ENCODE data around the gene SNORC. TPM values are rescaled to one million over a fixed set of nuclear protein-coding genes. Genes with fewer than 3 reads are reported as not detected.

SNORC gene
- total and polyA plus RNA-seq, 4 donors, result 2.4 to 12.3 (median 6.6) TPM

- Histone ChIP-seq H3K27me3 (ENCODE audit: control insufficient read depth in 4 of 4, insufficient read depth in 4 of 4, low read length in 3 of 4) (no peaks in the 10 kb centered on the region), H3K9me3 (ENCODE audit: control insufficient read depth in 4 of 4, low read length in 3 of 4) (no peaks in the 10 kb centered on the region), H3K36me3 (ENCODE audit: control insufficient read depth in 4 of 4, insufficient read depth in 3 of 4, low read depth in 1 of 4, low read length in 3 of 4) (peaks cover 0 to 3% (median 1%) of the 10 kb centered on the region in 4 donors), H3K4me3 (ENCODE audit: low read depth in 1 of 3, low read length in 3 of 3) (no peak overlapping the region), H3K9ac (ENCODE audit: low read depth in 1 of 2, low read length in 2 of 2) (no peak overlapping the region), H3K4me1 (ENCODE audit: control insufficient read depth in 4 of 4, insufficient read depth in 4 of 4, low read length in 3 of 4) (peaks cover 4 to 45% (median 28%) of the 10 kb centered on the region in 4 donors), H3K27ac (ENCODE audit: low read depth in 1 of 2, low read length in 2 of 2) (peak overlapping the region; percentile 81)
- WGBS, result 90% methylated on average over 16 of the region's 16 CpGs
- TF ChIP-seq NR2F2 (IDR thresholded peaks at IDR 0.05) (no peak), ATF3 (IDR thresholded peaks at IDR 0.05) (no peak), FOXA2 (IDR thresholded peaks at IDR 0.05) (no peak), RAD21 (IDR thresholded peaks at IDR 0.05) (no peak), YY1 (IDR thresholded peaks at IDR 0.05) (no peak), EGR1 (IDR thresholded peaks at IDR 0.05; ENCODE audit: low read depth in 2 of 2) (no peak), SP1 (IDR thresholded peaks at IDR 0.05) (no peak), MAX (IDR thresholded peaks at IDR 0.05) (no peak), CTCF (IDR thresholded peaks at IDR 0.05; ENCODE audit: low read depth, low read length, missing input control) (no peak), REST (IDR thresholded peaks at IDR 0.05) (no peak), HNF4G (IDR thresholded peaks at IDR 0.05) (no peak), ZBTB33 (IDR thresholded peaks at IDR 0.05) (no peak)
- DNase-seq (ENCODE audit: low spot score), result no peak
These were observed 4.7 kb downstream of the SNORC start for GRCh38 chr2:232874677-232875223.

- Histone ChIP-seq H3K36me3 (ENCODE audit: control insufficient read depth in 4 of 4, insufficient read depth in 3 of 4, low read depth in 1 of 4, low read length in 3 of 4) (peaks cover 0 to 3% (median 1%) of the 10 kb centered on the region in 4 donors), H3K4me1 (ENCODE audit: control insufficient read depth in 4 of 4, insufficient read depth in 4 of 4, low read length in 3 of 4) (peaks cover 4 to 47% (median 28%) of the 10 kb centered on the region in 4 donors), H3K9ac (ENCODE audit: low read depth in 1 of 2, low read length in 2 of 2) (peak overlapping the region; percentile 56 to 77), H3K9me3 (ENCODE audit: control insufficient read depth in 4 of 4, low read length in 3 of 4) (no peaks in the 10 kb centered on the region), H3K27ac (ENCODE audit: low read depth in 1 of 2, low read length in 2 of 2) (peak overlapping the region; percentile 81), H3K27me3 (ENCODE audit: control insufficient read depth in 4 of 4, insufficient read depth in 4 of 4, low read length in 3 of 4) (no peaks in the 10 kb centered on the region), H3K4me3 (ENCODE audit: low read depth in 1 of 3, low read length in 3 of 3) (peak overlapping the region in 2 of 3 donors; percentile 45 to 65)
- no peak for TF ChIP-seq RAD21 (IDR thresholded peaks at IDR 0.05)
- WGBS, result 18% methylated on average over 37 of the region's 37 CpGs
- peak; percentile 53 for DNase-seq (ENCODE audit: low spot score)
These were observed 5.4 kb downstream of the SNORC start for GRCh38 chr2:232875256-232876121.

Measured in liver (tissue), 9 donors.